IMR-90 (cell line): ENCODE data around the gene CPO. TPM values are rescaled to one million over a fixed set of nuclear protein-coding genes. Genes with fewer than 3 reads are reported as not detected.

Experiments
- ATAC-seq: fragments of 200-7000 bp; cut with Tn5 transposase; 2 replicates; pipeline ENCODE4 v1.9.1; 2020; ENCODE audit warnings: low read depth, mild to moderate bottlenecking, moderate library complexity
- BruUV-seq: library from RNA; stranded (reverse); fragments of 400-500 nt; replicated peaks from 2 replicates; lab custom pipeline; 2021; lab: Mats Ljungman, UMichigan
- CTCF ChIA-PET: fragments of 300-600 bp; formaldehyde crosslinking; extraction: SDS; loops from one replicate; lab custom pipeline; 2021; ENCODE audit warnings: antibody characterized with exemption; lab: Yijun Ruan, JAX
- POLR2A ChIA-PET: fragments of 300-600 bp; sonication (Branson Sonifier 250); formaldehyde crosslinking; loops from one replicate; lab custom pipeline; 2022; ENCODE audit warnings: antibody characterized with exemption; ENCODE audit not compliant: unreplicated experiment; lab: Charles Lee
- DNase-seq: peaks from one replicate; pipeline ENCODE4 v3.0.0; 2013
- H2AFZ ChIP-seq: replicated peaks from 2 replicates; pipeline ENCODE3; 2013; ENCODE audit warnings: low read length, mild to moderate bottlenecking; ENCODE audit not compliant: poor library complexity
- H2AK5ac ChIP-seq: 2 replicates; pipeline ENCODE4 v1.6.1; 2013; ENCODE audit warnings: low read depth, low read length, inconsistent platforms
- H2AK9ac ChIP-seq: replicated peaks from 2 replicates; pipeline ENCODE3; 2013; ENCODE audit warnings: mild to moderate bottlenecking, low read depth, low read length, moderate library complexity; ENCODE audit not compliant: poor library complexity
- H2BK120ac ChIP-seq: 2 replicates; pipeline ENCODE4 v1.6.1; 2013; ENCODE audit warnings: low read depth, low read length, inconsistent platforms
- H2BK15ac ChIP-seq: 3 replicates; pipeline ENCODE4 v1.6.1; 2013; ENCODE audit warnings: low read depth, low read length, inconsistent platforms
- H2BK20ac ChIP-seq: 2 replicates; pipeline ENCODE4 v1.6.1; 2013; ENCODE audit warnings: low read depth, mild to moderate bottlenecking, inconsistent platforms, low read length, moderate library complexity
- H2BK5ac ChIP-seq: 2 replicates; pipeline ENCODE4 v1.6.1; 2013; ENCODE audit warnings: mild to moderate bottlenecking, low read depth, low read length, inconsistent platforms; ENCODE audit not compliant: poor library complexity, severe bottlenecking
- H3K14ac ChIP-seq: replicated peaks from 2 replicates; pipeline ENCODE4 v1.6.1; 2013; ENCODE audit warnings: low read depth, low read length, inconsistent platforms
- H3K18ac ChIP-seq: 2 replicates; pipeline ENCODE4 v1.6.1; 2013; ENCODE audit warnings: low read depth, low read length, control low read depth
- H3K23ac ChIP-seq: 2 replicates; pipeline ENCODE4 v1.6.1; 2013; ENCODE audit warnings: low read depth, low read length, inconsistent platforms
- H3K27ac ChIP-seq: 2 replicates; pipeline ENCODE4 v1.5.1; 2013; ENCODE audit warnings: mild to moderate bottlenecking, control low read depth, low read length; ENCODE audit not compliant: insufficient read depth
- H3K27me3 ChIP-seq: 2 replicates; pipeline ENCODE4 v1.6.1; 2013; ENCODE audit warnings: low read length; ENCODE audit not compliant: control insufficient read depth, insufficient read depth
- H3K36me3 ChIP-seq: 2 replicates; pipeline ENCODE4 v1.6.1; 2013; ENCODE audit warnings: low read length, mixed read lengths; ENCODE audit not compliant: control insufficient read depth, insufficient read depth
- H3K4ac ChIP-seq: 2 replicates; pipeline ENCODE4 v1.6.1; 2013; ENCODE audit warnings: low read depth, low read length, inconsistent platforms
- H3K4me1 ChIP-seq: 2 replicates; pipeline ENCODE4 v1.6.1; 2013; ENCODE audit warnings: low read length, mixed read lengths; ENCODE audit not compliant: control insufficient read depth, insufficient read depth
- H3K4me2 ChIP-seq: 2 replicates; pipeline ENCODE4 v1.6.1; 2013; ENCODE audit warnings: low read depth, mild to moderate bottlenecking, control low read depth, low read length, moderate library complexity
- H3K4me3 ChIP-seq: 2 replicates; pipeline ENCODE4 v1.5.1; 2013; ENCODE audit warnings: low read depth, mild to moderate bottlenecking, control low read depth, low read length, moderate library complexity; ENCODE audit not compliant: insufficient read depth
- H3K56ac ChIP-seq: 2 replicates; pipeline ENCODE4 v1.6.1; 2013; ENCODE audit warnings: low read length, inconsistent platforms; ENCODE audit not compliant: insufficient read depth; ENCODE audit errors: extremely low read depth
- H3K79me1 ChIP-seq, 2 experiments: 2 replicates each; pipeline ENCODE4 v1.6.1; 2013; ENCODE audit warnings: low read length in 2 of 2, inconsistent platforms in 1 of 2, low read depth in 1 of 2
- H3K9ac ChIP-seq: 2 replicates; pipeline ENCODE4 v1.6.1; 2013; ENCODE audit warnings: low read depth, low read length, control low read depth
- H3K9me1 ChIP-seq: 2 replicates; pipeline ENCODE4 v1.6.1; 2013; ENCODE audit warnings: low read length, inconsistent platforms; ENCODE audit not compliant: insufficient read depth
- H3K9me3 ChIP-seq: 2 replicates; pipeline ENCODE4 v1.6.1; 2013; ENCODE audit warnings: low read length; ENCODE audit not compliant: control insufficient read depth, insufficient read depth
- H4K20me1 ChIP-seq: 2 replicates; pipeline ENCODE4 v1.6.1; 2013; ENCODE audit warnings: low read length, inconsistent platforms; ENCODE audit not compliant: insufficient read depth
- H4K5ac ChIP-seq: 2 replicates; pipeline ENCODE4 v1.6.1; 2013; ENCODE audit warnings: mild to moderate bottlenecking, low read depth, low read length, control low read depth
- H4K8ac ChIP-seq, 2 experiments: 2 replicates each; pipeline ENCODE4 v1.6.1; 2013; ENCODE audit warnings: low read depth in 2 of 2, low read length in 2 of 2, control low read depth in 1 of 2, inconsistent platforms in 1 of 2
- H4K91ac ChIP-seq: 2 replicates; pipeline ENCODE4 v1.6.1; 2013; ENCODE audit warnings: low read depth, low read length, inconsistent platforms; ENCODE audit not compliant: insufficient read depth
- CHD1 ChIP-seq: IDR thresholded peaks from 2 replicates; pipeline ENCODE4 v1.6.1; 2012; ENCODE audit warnings: low read depth, low read length, improper control_type of control experiment
- CTCF ChIP-seq: conservative IDR thresholded peaks from 2 replicates; pipeline ENCODE4 v1.5.1; 2012; ENCODE audit warnings: mild to moderate bottlenecking, low read depth, low read length, improper control_type of control experiment
- RFX5 ChIP-seq: IDR thresholded peaks from 2 replicates; pipeline ENCODE4 v1.8.0; 2012; ENCODE audit warnings: low read depth, mild to moderate bottlenecking, low read length, moderate library complexity
- USF2 ChIP-seq: fragments of 150-350 bp; IDR thresholded peaks from 2 replicates; pipeline ENCODE4 v1.6.1; 2017; ENCODE audit warnings: mild to moderate bottlenecking, antibody characterized with exemption, low read length, low read depth
- WGBS, 2 experiments: methylation state at CpG; one replicate each; pipeline versions ENCODE4 v1.1.5 to v1.1.7; 2013; ENCODE audit warnings: missing lambda C conversion rate in 2 of 2; ENCODE audit not compliant: insufficient read length in 1 of 2; ENCODE audit errors: extremely low coverage in 2 of 2; 5-methylcytosine and 5-hydroxymethylcytosine counted together
- dilution Hi-C: fragments of 300-500 bp; cut with HindIII; formaldehyde crosslinking; loops from one replicate; pipeline ENCODE4 v1.14.3; 2018; ENCODE audit warnings: low sequenced_read_pairs; ENCODE audit not compliant: unreplicated experiment
- in situ Hi-C: fragments of 300-500 bp; cut with MboI; formaldehyde crosslinking; loops from 3 replicates; pipeline ENCODE4 v1.14.3; 2019; ENCODE audit warnings: low sequenced_read_pairs, inconsistent platforms, mixed read lengths
- intact Hi-C: fragments of 100-400 bp; cut with micrococcal nuclease; formaldehyde crosslinking; loops from 2 replicates; pipeline ENCODE4 v1.10.0; 2022
- polyA plus RNA-seq, 3 experiments: library from polyadenylated mRNA; depleted of rRNA; stranded (reverse); fragments of >200 nt; gene quantifications; 2 replicates each; pipeline ENCODE4 v1.2.3, GENCODE V29; 2012; ENCODE audit warnings: low replicate concordance in 1 of 3
- total RNA-seq: library from RNA; depleted of rRNA; stranded (reverse); fragments of >200 nt; gene quantifications from 2 replicates; pipeline ENCODE4 v1.2.3, GENCODE V29; 2012

CPO gene
- total and polyA plus RNA-seq, 2 of the 4 experiments (the other 2 are of a cell fraction) = not detected

GRCh38 chr2:206981739-206982340 is 42.5 kb downstream of the CPO start (continued):
- TF ChIP-seq CHD1 = no peak
- TF ChIP-seq RFX5 = no peak

GRCh38 chr2:206982360-206982955 is 43.1 kb downstream of the CPO start:
- Histone ChIP-seq H2BK15ac (peak overlapping the region; percentile 83; the same call in 2 of the 3 replicates), H3K36me3 (no peaks in the 10 kb centered on the region), H3K79me1 (peaks cover 3 to 4% of the 10 kb centered on the region in 2 experiments; a peak in 1 of 4 replicates), H2AK5ac (peak overlapping the region; percentile 92), H2BK120ac (peak overlapping the region; percentile 59), H4K91ac (peak overlapping the region; percentile 26; the same call in 1 of the 2 replicates), H3K27ac (no peak overlapping the region), H4K8ac (peak overlapping the region in 1 of 2 experiments; percentile 60; a peak in 1 of 4 replicates), H3K18ac (peak overlapping the region; percentile 39), H3K9me3 (no peaks in the 10 kb centered on the region), H3K4me3 (no peak overlapping the region), H3K4ac (peak overlapping the region; percentile 63), H3K4me1 (peaks cover 9% of the 10 kb centered on the region), H2AK9ac (no peak overlapping the region), H3K14ac (peak overlapping the region; percentile 63; the same call in 1 of the 2 replicates), H3K23ac (peak overlapping the region; percentile 21; the same call in 1 of the 2 replicates), H4K5ac (peak overlapping the region; percentile 67; the same call in 1 of the 2 replicates), H3K9me1 (no peaks in the 10 kb centered on the region), H3K27me3 (peaks cover under 1% of the 10 kb centered on the region; the same call in 1 of the 2 replicates), H2AFZ (no peak overlapping the region), H2BK20ac (peak overlapping the region; percentile 78), H4K20me1 (no peaks in the 10 kb centered on the region), H3K4me2 (no peak overlapping the region), H3K56ac (no peak overlapping the region), H2BK5ac (no peak overlapping the region), H3K9ac (peak overlapping the region; percentile 3; the same call in 1 of the 2 replicates)
- BruUV-seq = no TSS peak
- DNase-seq (no peak), ATAC-seq (no peak)
- in situ Hi-C loops = loop anchor here (5.0 to 10.0 kb wide), 3 partner anchors 182 to 752 kb away; partner anchors contain the start of gene KLF7
- TF ChIP-seq CTCF (no peak), USF2 (no peak)
- intact Hi-C loops = loop anchor here (2.0 to 10.0 kb wide), 6 partner anchors 92 to 1092 kb away; partner anchors contain the start of gene METTL21A
- ChIA-PET POLR2A (interaction anchor here (0.5 to 3.5 kb wide), 3 partner anchors 92 to 548 kb away, joined by 3 to 27 read pairs (median 5); partner anchors contain the start of gene KLF7), CTCF (interaction anchor here (0.6 to 2.3 kb wide), 9 partner anchors 18 to 491 kb away, joined by 3 to 18 read pairs (median 4); no protein-coding TSS in a partner anchor)
- dilution Hi-C loops = no loop called here
- WGBS, 2 experiments = 100% methylated on average over 1 of the region's 8 CpGs; no CpG with 5 or more reads in 1 of the 2 experiments
